HepG2 (cell line): ENCODE measurements around the gene ARFIP1. TPM values are rescaled to one million over a fixed set of nuclear protein-coding genes. Genes with fewer than 3 reads are reported as not detected.

Experiments
- ATAC-seq: fragments of 200-7000 bp; cut with Tn5 transposase; 3 replicates; pipeline ENCODE4 v1.9.1; 2020; ENCODE audit warnings: mild to moderate bottlenecking, moderate library complexity
- BruUV-seq: library from RNA; stranded (reverse); fragments of 400-500 nt; replicated peaks from 2 replicates; lab custom pipeline; 2021; lab: Mats Ljungman, UMichigan
- CTCF ChIA-PET: fragments of 300-600 bp; formaldehyde crosslinking; extraction: SDS; loops from one replicate; lab custom pipeline; 2021; ENCODE audit warnings: low total read pairs, inconsistent platforms, low intra/inter-chr PET ratio; lab: Yijun Ruan, JAX
- POLR2A ChIA-PET: fragments of 350-600 bp; sonication (Branson Sonifier 250); formaldehyde crosslinking; loops from one replicate; lab custom pipeline; 2020; ENCODE audit warnings: antibody characterized with exemption, inconsistent platforms; lab: Yijun Ruan, JAX
- DNase-seq: peaks from one replicate; pipeline ENCODE4 v3.0.0-alpha.2; 2015; ENCODE audit warnings: low spot score
- FAIRE-seq: peaks from 3 replicates; lab custom pipeline; 2011; peaks lifted over from hg19 to GRCh38; lab: Jason Lieb, UNC
- H2AFZ ChIP-seq: one replicate; pipeline ENCODE4 v1.6.1; 2011; ENCODE audit warnings: low read length, inconsistent platforms
- H3K27ac ChIP-seq: fragments of 300-600 bp; 3 replicates; pipeline ENCODE4 v1.8.0; 2011; ENCODE audit warnings: mixed run types, mild to moderate bottlenecking, mixed read lengths, low read length, inconsistent platforms; ENCODE audit not compliant: insufficient read depth; ENCODE audit errors: extremely low read length
- H3K27me3 ChIP-seq, 2 experiments: fragments of 200-600 bp in 1 of 2; 2 replicates in 1 of 2; 3 replicates in 1 of 2; pipeline versions ENCODE4 v1.6.0 to v1.8.0; 2011; ENCODE audit warnings: low read length in 2 of 2, mild to moderate bottlenecking in 2 of 2, moderate library complexity in 2 of 2, inconsistent platforms in 1 of 2; ENCODE audit not compliant: insufficient read depth in 2 of 2, control insufficient read depth in 1 of 2
- H3K36me3 ChIP-seq, 2 experiments: fragments of 200-600 bp in 1 of 2; replicated peaks in 1 of 2; 2 replicates in 1 of 2; 3 replicates in 1 of 2; pipeline versions ENCODE4 v1.5.1 to v1.8.0; 2011; ENCODE audit warnings: low read length in 2 of 2, inconsistent platforms in 1 of 2; ENCODE audit not compliant: insufficient read depth in 2 of 2, control insufficient read depth in 1 of 2
- H3K4me1 ChIP-seq: 2 replicates; pipeline ENCODE4 v1.5.1; 2012; ENCODE audit warnings: low read length, inconsistent platforms; ENCODE audit not compliant: insufficient read depth
- H3K4me2 ChIP-seq: 2 replicates; pipeline ENCODE4 v1.6.0; 2011; ENCODE audit warnings: low read depth, low read length, inconsistent platforms
- H3K4me3 ChIP-seq, 3 experiments: fragments of 200-600 bp in 1 of 3; sonication (generic), shearing (Covaris generic) in 1 of 3; replicated peaks in 1 of 3; 2 replicates each; pipeline ENCODE4 v1.5.1; 2011 to 2016; ENCODE audit warnings: low read length in 3 of 3, inconsistent platforms in 2 of 3, low read depth in 2 of 3, mild to moderate bottlenecking in 2 of 3, control low read depth in 1 of 3, mixed read lengths in 1 of 3; ENCODE audit not compliant: insufficient read depth in 1 of 3
- H3K79me2 ChIP-seq: one replicate; pipeline ENCODE4 v1.6.1; 2011; ENCODE audit warnings: low read length, inconsistent platforms; ENCODE audit not compliant: insufficient read depth
- H3K9ac ChIP-seq: 2 replicates; pipeline ENCODE4 v1.6.0; 2011; ENCODE audit warnings: mild to moderate bottlenecking, low read depth, low read length, inconsistent platforms; ENCODE audit not compliant: insufficient read depth
- H3K9me3 ChIP-seq: 2 replicates; pipeline ENCODE4 v1.5.1; 2012; ENCODE audit warnings: mild to moderate bottlenecking, low read length
- H4K20me1 ChIP-seq: 2 replicates; pipeline ENCODE4 v1.6.0; 2011; ENCODE audit warnings: inconsistent platforms, mild to moderate bottlenecking, low read length, moderate library complexity; ENCODE audit not compliant: insufficient read depth
- AGO2 ChIP-seq: fragments of 200-400 bp; formaldehyde crosslinking; optimal IDR thresholded peaks from 2 replicates; pipeline ENCODE3; 2017; ENCODE audit warnings: mild to moderate bottlenecking, low read depth, low read length, moderate library complexity
- HDAC6 ChIP-seq: fragments of 200-600 bp; sonication (generic); IDR thresholded peaks from 2 replicates; pipeline ENCODE4 v1.7.0; 2017; ENCODE audit warnings: mild to moderate bottlenecking, antibody characterized with exemption, low read length, low read depth
- HOXA7 ChIP-seq: sonication (generic); formaldehyde crosslinking; IDR thresholded peaks from 2 replicates; pipeline ENCODE4 v1.8.1; 2022; ENCODE audit warnings: mild to moderate bottlenecking, missing genetic modification reagents, moderate library complexity
- MED8 ChIP-seq: sonication (generic); formaldehyde crosslinking; IDR thresholded peaks from 2 replicates; pipeline ENCODE4 v1.8.1; 2023; ENCODE audit warnings: mild to moderate bottlenecking, missing genetic modification reagents; ENCODE audit not compliant: insufficient replicate concordance
- NAIF1 ChIP-seq: sonication (generic); formaldehyde crosslinking; IDR thresholded peaks from 2 replicates; pipeline ENCODE4 v1.5.0; 2020; ENCODE audit warnings: mild to moderate bottlenecking, missing genetic modification reagents, borderline replicate concordance
- RORA ChIP-seq: sonication (generic); formaldehyde crosslinking; IDR thresholded peaks from 2 replicates; pipeline ENCODE4 v1.5.0; 2020; ENCODE audit warnings: mild to moderate bottlenecking, missing genetic modification reagents, moderate library complexity
- TBL1XR1 ChIP-seq: fragments of 150-350 bp; IDR thresholded peaks from 2 replicates; pipeline ENCODE4 v1.6.1; 2014; ENCODE audit warnings: borderline replicate concordance, low read length; ENCODE audit not compliant: partially characterized antibody
- TBX3 ChIP-seq: fragments of 450-650 bp; IDR thresholded peaks from 2 replicates; pipeline ENCODE4 v1.6.1; 2017; ENCODE audit warnings: antibody characterized with exemption, mild to moderate bottlenecking, inconsistent platforms, borderline replicate concordance
- THYN1 ChIP-seq: sonication (generic); formaldehyde crosslinking; IDR thresholded peaks from 2 replicates; pipeline ENCODE4 v1.8.1; 2023; ENCODE audit warnings: low read depth, mild to moderate bottlenecking, moderate library complexity, missing genetic modification reagents, borderline replicate concordance
- ZNF720 ChIP-seq: sonication (generic); formaldehyde crosslinking; IDR thresholded peaks from 2 replicates; pipeline ENCODE4 v1.4.0; 2020; ENCODE audit warnings: missing genetic modification reagents
- in situ Hi-C: cut with HindIII; loops from 2 replicates; pipeline ENCODE4 v1.10.0; 2017; ENCODE audit warnings: low pct_unique_long_range_greater_than_20kb; ENCODE audit not compliant: extremely low pct_ligation_motif_present
- intact Hi-C: fragments of 100-400 bp; cut with micrococcal nuclease; formaldehyde crosslinking; loops from one replicate; pipeline ENCODE4 v1.10.0; 2022; ENCODE audit not compliant: unreplicated experiment
- polyA plus RNA-seq, 8 experiments: library from polyadenylated mRNA; depleted of rRNA in 3 of 8; stranded (reverse) in 7 of 8; unstranded in 1 of 8; fragments of >200 nt; fragmentation: Illumina TruSeq in 4 of 8; extraction: Trizol in 4 of 8; gene quantifications; 2 replicates each; pipeline versions ENCODE4 v1.2.1 to v1.2.3, GENCODE V29; 2011 to 2016; ENCODE audit warnings: low read depth in 4 of 8, missing spikeins in 1 of 8, mixed read lengths in 1 of 8; ENCODE audit not compliant: insufficient read depth in 1 of 8
- total RNA-seq, 5 experiments: library from RNA; depleted of rRNA; stranded (reverse); fragments of >200 nt; fragmentation: Illumina TruSeq; extraction: Trizol; gene quantifications; 2 replicates each; pipeline ENCODE4 v1.2.3, GENCODE V29; 2016; ENCODE audit warnings: low read depth in 1 of 5
- TF ChIP-seq, protein P1 (sequence below): sonication (generic); formaldehyde crosslinking; conservative IDR thresholded peaks from 2 replicates; pipeline ENCODE4 v1.8.0; 2022; ENCODE audit warnings: low read depth, missing genetic modification reagents
- TF ChIP-seq, protein P2 (sequence below): IDR thresholded peaks from 2 replicates; pipeline ENCODE4 v1.6.1; 2016; ENCODE audit warnings: missing genetic modification reagents, missing compliant biosample characterization
- TF ChIP-seq, protein P3 (sequence below): sonication (generic); formaldehyde crosslinking; IDR thresholded peaks from 2 replicates; pipeline ENCODE4 v1.5.1; 2020; ENCODE audit warnings: mild to moderate bottlenecking, missing genetic modification reagents, moderate library complexity

ARFIP1 gene
- total and polyA plus RNA-seq, 2 of the 13 experiments (the other 11 are each of a cell fraction or from before 2014, with no cell fraction given): 9.9 to 27.7 TPM

DNA sequence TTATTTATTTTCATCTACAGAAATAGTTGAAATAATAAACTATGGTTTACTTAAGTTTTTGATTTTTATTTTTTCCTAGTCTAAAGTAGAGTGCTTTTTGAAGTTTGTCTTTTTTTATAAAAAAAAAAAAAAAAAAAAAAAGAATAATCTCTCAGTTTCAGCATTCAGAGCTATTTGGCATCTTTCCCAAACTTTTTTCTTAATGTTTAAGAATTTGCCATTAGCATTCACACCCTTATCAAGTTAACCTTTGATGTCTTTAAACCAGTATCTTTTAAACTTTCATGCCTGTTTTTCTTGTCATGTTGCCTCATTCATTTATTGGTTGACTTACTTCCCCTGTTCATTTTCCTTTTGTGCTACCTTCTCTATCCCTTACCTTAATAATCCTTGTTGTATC, 95.5 kb downstream of the ARFIP1 start:
- no TSS peak for BruUV-seq
- intact Hi-C loops (no loop called here), in situ Hi-C loops (no loop called here)
- H3K4me1 ChIP-seq: no peaks in the 10 kb centered on the region
- H4K20me1 ChIP-seq: no peaks in the 10 kb centered on the region
- H3K4me2 ChIP-seq: no peak overlapping the region
- no peaks in the 10 kb centered on the region; a peak in 2 of 5 replicates for H3K36me3 ChIP-seq
- H3K27me3 ChIP-seq: no peaks in the 10 kb centered on the region
- POLR2A ChIA-PET: no interaction called here
- no peak overlapping the region for H3K27ac ChIP-seq
- no peaks in the 10 kb centered on the region; the same call in 1 of the 2 replicates for H3K9me3 ChIP-seq
- DNase-seq (no peak), FAIRE-seq (no peak), ATAC-seq (no peak)
- H3K4me3 ChIP-seq: no peak overlapping the region
- no peak overlapping the region for H2AFZ ChIP-seq
- no peak for TF ChIP-seq ZNF720 (CRISPR knock-in tag)
- TF ChIP-seq HDAC6: no peak
- no peak for TF ChIP-seq RORA
- TF ChIP-seq AGO2: no peak
- TF ChIP-seq, protein P1, sequence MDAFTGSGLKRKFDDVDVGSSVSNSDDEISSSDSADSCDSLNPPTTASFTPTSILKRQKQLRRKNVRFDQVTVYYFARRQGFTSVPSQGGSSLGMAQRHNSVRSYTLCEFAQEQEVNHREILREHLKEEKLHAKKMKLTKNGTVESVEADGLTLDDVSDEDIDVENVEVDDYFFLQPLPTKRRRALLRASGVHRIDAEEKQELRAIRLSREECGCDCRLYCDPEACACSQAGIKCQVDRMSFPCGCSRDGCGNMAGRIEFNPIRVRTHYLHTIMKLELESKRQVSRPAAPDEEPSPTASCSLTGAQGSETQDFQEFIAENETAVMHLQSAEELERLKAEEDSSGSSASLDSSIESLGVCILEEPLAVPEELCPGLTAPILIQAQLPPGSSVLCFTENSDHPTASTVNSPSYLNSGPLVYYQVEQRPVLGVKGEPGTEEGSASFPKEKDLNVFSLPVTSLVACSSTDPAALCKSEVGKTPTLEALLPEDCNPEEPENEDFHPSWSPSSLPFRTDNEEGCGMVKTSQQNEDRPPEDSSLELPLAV: no peak
- no peak for TF ChIP-seq HOXA7 (CRISPR knock-in tag)
- TF ChIP-seq, protein P2, sequence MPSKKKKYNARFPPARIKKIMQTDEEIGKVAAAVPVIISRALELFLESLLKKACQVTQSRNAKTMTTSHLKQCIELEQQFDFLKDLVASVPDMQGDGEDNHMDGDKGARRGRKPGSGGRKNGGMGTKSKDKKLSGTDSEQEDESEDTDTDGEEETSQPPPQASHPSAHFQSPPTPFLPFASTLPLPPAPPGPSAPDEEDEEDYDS (CRISPR knock-in tag): no peak
- TF ChIP-seq THYN1: no peak
- no peak for TF ChIP-seq TBX3
- no peak for TF ChIP-seq MED8 (CRISPR knock-in tag)
- no peak for TF ChIP-seq NAIF1 (CRISPR knock-in tag)
- TF ChIP-seq, protein P3, sequence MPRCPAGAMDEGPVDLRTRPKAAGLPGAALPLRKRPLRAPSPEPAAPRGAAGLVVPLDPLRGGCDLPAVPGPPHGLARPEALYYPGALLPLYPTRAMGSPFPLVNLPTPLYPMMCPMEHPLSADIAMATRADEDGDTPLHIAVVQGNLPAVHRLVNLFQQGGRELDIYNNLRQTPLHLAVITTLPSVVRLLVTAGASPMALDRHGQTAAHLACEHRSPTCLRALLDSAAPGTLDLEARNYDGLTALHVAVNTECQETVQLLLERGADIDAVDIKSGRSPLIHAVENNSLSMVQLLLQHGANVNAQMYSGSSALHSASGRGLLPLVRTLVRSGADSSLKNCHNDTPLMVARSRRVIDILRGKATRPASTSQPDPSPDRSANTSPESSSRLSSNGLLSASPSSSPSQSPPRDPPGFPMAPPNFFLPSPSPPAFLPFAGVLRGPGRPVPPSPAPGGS (CRISPR knock-in tag): no peak
- TF ChIP-seq TBL1XR1: no peak
- CTCF ChIA-PET: no interaction called here
- no peaks in the 10 kb centered on the region for H3K79me2 ChIP-seq
- no peak overlapping the region for H3K9ac ChIP-seq
